Mucosa of descending colon (tissue), 3 donors: ENCODE data around the gene EPAS1. TPM values are rescaled to one million over a fixed set of nuclear protein-coding genes. Genes with fewer than 3 reads are reported as not detected.

Source experiments
- ATAC-seq: fragments of 200-7000 bp; cut with Tn5 transposase; one replicate; pipeline ENCODE4 v1.9.1; 2020; ENCODE audit warnings: mild to moderate bottlenecking, moderate library complexity
- DNase-seq, 3 donors: peaks; one replicate each; pipeline ENCODE4 v3.0.0-alpha.2; 2020
- H3K36me3 ChIP-seq: fragments of 200-600 bp; one replicate; pipeline ENCODE4 v1.8.0; 2021; ENCODE audit warnings: low read depth, mild to moderate bottlenecking
- H3K4me1 ChIP-seq: fragments of 200-600 bp; one replicate; pipeline ENCODE4 v1.8.0; 2021; ENCODE audit warnings: low read depth, mild to moderate bottlenecking
- H3K4me3 ChIP-seq: fragments of 200-600 bp; one replicate; pipeline ENCODE4 v1.8.0; 2021; ENCODE audit warnings: mild to moderate bottlenecking
- H3K9me3 ChIP-seq: fragments of 200-600 bp; one replicate; pipeline ENCODE4 v1.8.0; 2021; ENCODE audit warnings: mild to moderate bottlenecking
- intact Hi-C, 2 donors: fragments of 100-400 bp; cut with DNase I in 1 of 2; cut with micrococcal nuclease in 1 of 2; formaldehyde crosslinking; loops; one replicate each; pipeline versions ENCODE4 v1.11.0 to v1.11.1; 2022; cut with DNase I, micrococcal nuclease
- total RNA-seq, 3 donors: library from RNA; stranded (reverse); fragmentation: NEBNext Ultra II Directional in 2 of 3; extraction: Animal tissue kit (Norgen Biotek cat#: 25700) in 2 of 3; gene quantifications; one replicate each; pipeline versions ENCODE4 v1.2.1 to v1.2.4, GENCODE V29; 2021 to 2023
- TF ChIP-seq, protein P1 (sequence below): fragments of 200-600 bp; IDR thresholded peaks from one replicate; pipeline ENCODE4 v1.8.0; 2022; ENCODE audit warnings: antibody characterized with exemption, mild to moderate bottlenecking
- donor health status: DM: no; HTN: no; CAD: no; lungs with moderate emphysema.
- donor health status: DM: no; HTN: no; CAD: no.
- donor health status: DM: no; HTN: yes; CAD: no.

EPAS1 gene
- total RNA-seq, 3 donors from 2014 or later = 126 to 251 (median 150) TPM

- TF ChIP-seq, protein P1, sequence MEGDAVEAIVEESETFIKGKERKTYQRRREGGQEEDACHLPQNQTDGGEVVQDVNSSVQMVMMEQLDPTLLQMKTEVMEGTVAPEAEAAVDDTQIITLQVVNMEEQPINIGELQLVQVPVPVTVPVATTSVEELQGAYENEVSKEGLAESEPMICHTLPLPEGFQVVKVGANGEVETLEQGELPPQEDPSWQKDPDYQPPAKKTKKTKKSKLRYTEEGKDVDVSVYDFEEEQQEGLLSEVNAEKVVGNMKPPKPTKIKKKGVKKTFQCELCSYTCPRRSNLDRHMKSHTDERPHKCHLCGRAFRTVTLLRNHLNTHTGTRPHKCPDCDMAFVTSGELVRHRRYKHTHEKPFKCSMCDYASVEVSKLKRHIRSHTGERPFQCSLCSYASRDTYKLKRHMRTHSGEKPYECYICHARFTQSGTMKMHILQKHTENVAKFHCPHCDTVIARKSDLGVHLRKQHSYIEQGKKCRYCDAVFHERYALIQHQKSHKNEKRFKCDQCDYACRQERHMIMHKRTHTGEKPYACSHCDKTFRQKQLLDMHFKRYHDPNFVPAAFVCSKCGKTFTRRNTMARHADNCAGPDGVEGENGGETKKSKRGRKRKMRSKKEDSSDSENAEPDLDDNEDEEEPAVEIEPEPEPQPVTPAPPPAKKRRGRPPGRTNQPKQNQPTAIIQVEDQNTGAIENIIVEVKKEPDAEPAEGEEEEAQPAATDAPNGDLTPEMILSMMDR = no peak
- H3K9me3 ChIP-seq = no peaks in the 10 kb centered on the region
- ATAC-seq (no peak), DNase-seq (no peak)
- no peak overlapping the region for H3K4me3 ChIP-seq
- intact Hi-C loops = no loop called here
- no peaks in the 10 kb centered on the region for H3K4me1 ChIP-seq
- H3K36me3 ChIP-seq = no peaks in the 10 kb centered on the region
These were observed 29.6 kb upstream of the EPAS1 start for GRCh38 chr2:46267616-46268015.

- no peak overlapping the region for H3K4me3 ChIP-seq
- TF ChIP-seq, protein P1 = no peak
- ATAC-seq (peak; percentile 35), DNase-seq (no peak)
- H3K36me3 ChIP-seq = no peaks in the 10 kb centered on the region
- intact Hi-C loops = no loop called here
- no peaks in the 10 kb centered on the region for H3K9me3 ChIP-seq
- no peaks in the 10 kb centered on the region for H3K4me1 ChIP-seq
These were observed 29.0 kb upstream of the EPAS1 start for GRCh38 chr2:46268196-46268595.

GRCh38 chr2:46269001-46269400 is 28.2 kb upstream of the EPAS1 start:
- TF ChIP-seq, protein P1 = no peak
- ATAC-seq (no peak), DNase-seq (no peak)
- H3K4me1 ChIP-seq = no peaks in the 10 kb centered on the region
- no peak overlapping the region for H3K4me3 ChIP-seq
- no peaks in the 10 kb centered on the region for H3K9me3 ChIP-seq
- intact Hi-C loops = no loop called here
- no peaks in the 10 kb centered on the region for H3K36me3 ChIP-seq

- peak; percentile 27 for ATAC-seq
- TF ChIP-seq, protein P1 = no peak
These were observed 27.5 kb upstream of the EPAS1 start for GRCh38 chr2:46269544-46270273.

DNA sequence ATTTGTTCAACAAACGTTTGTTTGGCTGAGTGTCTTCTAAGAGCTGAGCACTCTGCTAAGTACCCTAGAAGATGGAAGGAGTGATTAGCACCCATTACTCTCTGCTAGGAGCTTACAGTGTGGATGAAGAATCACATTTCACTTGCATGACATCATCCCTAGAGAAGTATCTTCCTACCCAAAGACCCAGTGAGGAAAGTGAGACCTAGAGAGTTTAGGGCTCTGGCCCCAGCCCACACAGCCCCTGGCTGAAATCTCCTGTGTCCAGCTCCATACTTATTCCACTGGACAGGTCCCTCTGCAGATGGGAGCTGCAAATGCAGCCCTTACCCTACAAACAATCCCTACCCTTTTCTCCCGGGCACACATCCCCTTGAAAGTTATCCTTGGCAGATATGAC is 26.8 kb upstream of the EPAS1 start:
- Histone ChIP-seq H3K9me3 (no peaks in the 10 kb centered on the region), H3K4me3 (no peak overlapping the region), H3K4me1 (no peaks in the 10 kb centered on the region), H3K36me3 (no peaks in the 10 kb centered on the region)
- TF ChIP-seq, protein P1 = no peak
- DNase-seq = no peak
- intact Hi-C loops = no loop called here
- no peak for ATAC-seq

More at GRCh38 chr2:46269544-46270273, 27.5 kb upstream of the EPAS1 start:
- no peak for DNase-seq
- no peaks in the 10 kb centered on the region for H3K36me3 ChIP-seq
- no peak overlapping the region for H3K4me3 ChIP-seq
- H3K4me1 ChIP-seq = no peaks in the 10 kb centered on the region
- no peaks in the 10 kb centered on the region for H3K9me3 ChIP-seq
- intact Hi-C loops = no loop called here
